SK-N-SH treated with all-trans-retinoic acid at 6 μM for 48 hours (cell line): ENCODE measurements around the gene SPAM1.

Source experiments
- ARNTL ChIP-seq: fragments of 450-650 bp; formaldehyde crosslinking; IDR thresholded peaks from 2 replicates; pipeline ENCODE4 v1.5.0; 2020; ENCODE audit warnings: low read depth, mild to moderate bottlenecking, moderate library complexity, borderline replicate concordance
- CREB5 ChIP-seq: fragments of 250-450 bp; sonication (Bioruptor Pico); IDR thresholded peaks from 2 replicates; pipeline ENCODE4 v1.5.1; 2020; ENCODE audit warnings: low read depth, mild to moderate bottlenecking, moderate library complexity
- ESRRG ChIP-seq: fragments of 250-450 bp; sonication (Bioruptor Pico); IDR thresholded peaks from 2 replicates; pipeline ENCODE4 v1.6.1; 2021; ENCODE audit warnings: mild to moderate bottlenecking
- GLIS3 ChIP-seq: fragments of 250-450 bp; sonication (Bioruptor Pico); IDR thresholded peaks from 2 replicates; pipeline ENCODE4 v1.5.0; 2020; ENCODE audit warnings: mild to moderate bottlenecking, moderate library complexity
- PATZ1 ChIP-seq: fragments of 250-450 bp; sonication (Bioruptor Pico); IDR thresholded peaks from 2 replicates; pipeline ENCODE4 v1.8.0; 2020; ENCODE audit warnings: mild to moderate bottlenecking, moderate library complexity, borderline replicate concordance
- PPARA ChIP-seq: fragments of 250-450 bp; sonication (Bioruptor Pico); IDR thresholded peaks from 2 replicates; pipeline ENCODE4 v1.5.0; 2020; ENCODE audit warnings: mild to moderate bottlenecking, borderline replicate concordance
- RARB ChIP-seq: fragments of 250-450 bp; sonication (Bioruptor Pico); IDR thresholded peaks from 2 replicates; pipeline ENCODE4 v1.8.0; 2021; ENCODE audit warnings: mild to moderate bottlenecking, moderate library complexity
- TCF4 ChIP-seq: fragments of 250-450 bp; sonication (Bioruptor Pico); IDR thresholded peaks from 2 replicates; pipeline ENCODE4 v1.8.0; 2021; ENCODE audit warnings: mild to moderate bottlenecking, moderate library complexity, borderline replicate concordance
- ZC3H10 ChIP-seq: fragments of 250-450 bp; sonication (Bioruptor Pico); IDR thresholded peaks from 2 replicates; pipeline ENCODE4 v1.5.1; 2021; ENCODE audit warnings: mild to moderate bottlenecking, moderate library complexity
- ZFP3 ChIP-seq: fragments of 250-450 bp; sonication (Bioruptor Pico); IDR thresholded peaks from 2 replicates; pipeline ENCODE4 v1.5.0; 2020; ENCODE audit warnings: mild to moderate bottlenecking, moderate library complexity
- ZNF565 ChIP-seq: fragments of 450-650 bp; formaldehyde crosslinking; conservative IDR thresholded peaks from 2 replicates; pipeline ENCODE4 v1.5.0; 2020; ENCODE audit warnings: low read depth, mild to moderate bottlenecking, moderate library complexity
- TF ChIP-seq, protein P1 (sequence below): fragments of 250-450 bp; sonication (Bioruptor Pico); IDR thresholded peaks from 2 replicates; pipeline ENCODE4 v1.5.1; 2021; ENCODE audit warnings: mild to moderate bottlenecking, moderate library complexity

DNA sequence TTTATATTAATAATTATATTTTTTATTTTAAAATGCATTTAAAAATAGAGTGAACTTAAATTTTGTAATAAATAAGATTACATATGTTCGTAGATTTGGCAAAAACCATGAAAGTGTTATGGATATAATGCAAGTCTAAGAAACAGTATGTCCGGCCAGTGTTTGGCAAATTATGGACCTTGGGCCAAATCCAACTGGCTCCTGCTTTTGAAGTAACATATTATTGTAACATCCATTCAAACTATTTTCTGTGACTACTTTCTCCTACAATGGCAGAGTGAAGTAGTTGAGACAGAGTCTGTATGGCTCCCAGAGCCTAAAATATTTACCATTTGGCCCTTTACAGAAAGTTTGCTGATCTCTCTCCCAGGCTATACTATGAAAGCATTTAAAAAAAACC, 69.0 kb downstream of the SPAM1 start:
- TF ChIP-seq GLIS3 (CRISPR knock-in tag) (no peak), ZNF565 (CRISPR knock-in tag) (no peak), RARB (no peak), PATZ1 (CRISPR knock-in tag) (no peak), ZC3H10 (CRISPR knock-in tag) (no peak), ARNTL (CRISPR knock-in tag) (no peak), CREB5 (CRISPR knock-in tag) (no peak), PPARA (CRISPR knock-in tag) (no peak), ESRRG (no peak), TCF4 (CRISPR knock-in tag) (no peak), ZFP3 (no peak)
- TF ChIP-seq, protein P1, sequence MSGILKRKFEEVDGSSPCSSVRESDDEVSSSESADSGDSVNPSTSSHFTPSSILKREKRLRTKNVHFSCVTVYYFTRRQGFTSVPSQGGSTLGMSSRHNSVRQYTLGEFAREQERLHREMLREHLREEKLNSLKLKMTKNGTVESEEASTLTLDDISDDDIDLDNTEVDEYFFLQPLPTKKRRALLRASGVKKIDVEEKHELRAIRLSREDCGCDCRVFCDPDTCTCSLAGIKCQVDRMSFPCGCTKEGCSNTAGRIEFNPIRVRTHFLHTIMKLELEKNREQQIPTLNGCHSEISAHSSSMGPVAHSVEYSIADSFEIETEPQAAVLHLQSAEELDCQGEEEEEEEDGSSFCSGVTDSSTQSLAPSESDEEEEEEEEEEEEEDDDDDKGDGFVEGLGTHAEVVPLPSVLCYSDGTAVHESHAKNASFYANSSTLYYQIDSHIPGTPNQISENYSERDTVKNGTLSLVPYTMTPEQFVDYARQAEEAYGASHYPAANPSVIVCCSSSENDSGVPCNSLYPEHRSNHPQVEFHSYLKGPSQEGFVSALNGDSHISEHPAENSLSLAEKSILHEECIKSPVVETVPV (CRISPR knock-in tag) = no peak
